Stimulated activated CD8-positive, alpha-beta memory T cell treated with anti-CD3 and anti-CD28 coated beads, Interleukin-12 subunit alpha, Interleukin-12 subunit beta, amount 100 ng/mL, for 1 hour (primary cell): ENCODE measurements around the gene OR51D1.

Experiments used
- DNase-seq: peaks from one replicate; pipeline ENCODE4 v3.0.0-alpha.2; 2020; ENCODE audit warnings: low read depth

OR51D1 gene

DNA sequence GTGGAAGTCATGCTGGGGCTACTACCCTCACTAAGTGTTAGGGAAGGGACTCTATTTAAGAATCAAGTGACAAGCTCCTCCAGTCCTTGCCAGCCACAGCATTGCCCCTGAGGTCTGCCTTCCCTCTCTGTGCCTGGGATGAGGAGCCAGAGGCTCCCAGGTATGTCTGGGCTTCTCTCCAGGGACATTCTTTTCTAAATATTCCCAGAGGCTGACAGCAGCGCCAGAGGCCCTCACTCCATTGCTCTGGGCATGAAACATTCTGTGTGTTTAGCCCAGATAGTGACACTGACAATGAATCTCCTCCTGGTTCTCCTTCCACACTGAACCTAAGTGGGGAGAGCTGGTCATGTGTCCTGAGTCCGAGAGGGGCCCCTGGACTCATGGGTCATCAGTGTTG lies 8.7 kb downstream of the OR51D1 start:
- no peak for DNase-seq

DNA sequence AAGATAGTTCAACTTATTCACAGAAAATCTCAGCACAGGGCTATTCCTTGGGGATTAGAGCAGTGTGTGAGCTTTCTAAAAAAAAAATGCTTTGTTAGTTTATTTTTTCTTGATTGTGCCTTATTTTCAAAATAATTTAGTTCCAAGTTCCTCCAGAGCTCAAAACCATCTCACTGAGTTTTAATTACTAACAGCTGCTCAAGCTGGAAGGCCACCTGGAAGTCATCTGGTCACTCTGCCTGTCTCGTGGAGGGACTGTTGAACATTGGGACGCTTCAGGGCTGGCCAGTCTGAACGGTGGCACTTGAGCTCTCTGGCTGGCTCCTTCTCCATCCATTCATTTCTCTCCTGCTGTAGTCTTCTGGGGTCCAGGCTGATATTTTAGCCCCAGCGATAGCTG lies 10.5 kb downstream of the OR51D1 start:
- no peak for DNase-seq

GRCh38 chr11:4654635-4655369 lies 17.5 kb downstream of the OR51D1 start:
- DNase-seq = no peak

DNA sequence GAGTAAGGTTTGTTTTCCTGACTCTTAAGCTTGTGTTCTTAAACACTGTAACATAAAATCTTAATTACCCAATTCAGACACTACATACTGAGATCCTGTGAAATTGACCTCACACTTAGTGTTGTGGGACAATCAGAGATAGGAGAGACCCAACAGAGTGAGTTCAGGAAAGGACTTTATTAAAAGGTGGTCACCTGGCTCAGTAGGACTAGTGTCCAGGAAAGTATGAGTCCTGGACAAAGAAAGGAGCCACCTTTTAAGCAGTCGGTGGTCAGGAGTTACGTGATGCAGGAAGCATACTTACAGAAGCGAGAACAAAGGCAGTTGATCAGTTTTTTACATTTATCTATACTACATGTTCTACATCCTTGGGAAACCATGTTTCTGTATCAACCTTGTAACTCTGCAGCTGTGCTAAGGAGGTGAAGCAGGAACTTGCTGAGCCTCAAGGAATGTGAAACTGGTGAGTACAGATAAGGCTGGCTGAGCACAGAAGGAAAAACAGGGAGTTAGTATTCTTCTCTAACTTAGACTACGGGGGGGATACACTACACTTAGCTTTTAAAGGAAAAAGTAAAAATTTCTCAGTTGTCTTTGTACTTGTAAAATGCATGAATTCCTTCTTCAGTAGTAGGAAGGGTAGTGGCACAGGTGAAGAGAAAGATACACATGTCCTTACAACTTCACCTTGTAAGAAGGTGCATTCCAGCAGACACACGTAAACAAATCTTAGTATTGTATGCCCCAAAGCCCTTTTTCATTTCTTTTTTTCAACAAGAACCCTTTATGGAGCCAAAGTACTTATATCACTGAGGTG lies 21.6 kb downstream of the OR51D1 start:
- no peak for DNase-seq

DNA sequence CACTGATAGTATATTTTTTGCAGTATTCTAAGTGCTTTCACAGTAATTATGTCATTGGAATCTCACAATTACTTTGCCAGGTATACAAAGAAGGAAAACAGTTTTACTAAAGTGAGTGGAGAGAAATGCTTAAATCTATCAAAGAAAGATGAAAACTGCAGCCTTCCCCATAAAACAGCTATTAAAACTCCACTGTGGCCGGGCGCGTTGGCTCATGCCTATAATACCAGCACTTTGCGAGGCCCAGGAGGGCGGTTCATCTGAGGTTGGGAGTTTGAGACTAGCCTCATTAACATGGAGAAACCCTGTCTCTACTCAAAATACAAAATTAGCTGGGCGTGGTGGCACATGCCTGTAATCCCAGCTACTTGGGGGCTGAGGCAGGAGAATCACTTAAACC lies 25.6 kb downstream of the OR51D1 start:
- DNase-seq = no peak

- DNase-seq = no peak
These were observed 26.9 kb downstream of the OR51D1 start for GRCh38 chr11:4664183-4664582.

DNA sequence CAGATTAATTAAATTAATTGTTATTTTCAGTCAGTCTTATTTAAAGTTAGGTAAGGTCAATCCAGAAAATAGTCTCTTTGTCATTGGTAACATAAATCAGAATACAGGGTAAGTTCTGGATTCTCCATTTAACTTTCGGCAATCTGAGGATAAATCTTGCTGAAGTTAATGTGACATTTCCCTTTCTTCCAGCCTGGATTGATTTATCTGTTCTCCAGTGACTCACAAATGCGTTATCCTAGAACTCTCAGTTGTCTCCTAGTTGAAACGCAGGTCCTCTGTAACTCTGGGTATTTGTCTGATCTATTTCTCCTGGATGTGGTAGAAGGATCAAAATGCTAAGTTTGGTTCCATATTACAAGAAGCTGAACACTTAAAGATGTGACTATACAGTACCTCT lies 27.5 kb downstream of the OR51D1 start:
- DNase-seq = no peak

DNA sequence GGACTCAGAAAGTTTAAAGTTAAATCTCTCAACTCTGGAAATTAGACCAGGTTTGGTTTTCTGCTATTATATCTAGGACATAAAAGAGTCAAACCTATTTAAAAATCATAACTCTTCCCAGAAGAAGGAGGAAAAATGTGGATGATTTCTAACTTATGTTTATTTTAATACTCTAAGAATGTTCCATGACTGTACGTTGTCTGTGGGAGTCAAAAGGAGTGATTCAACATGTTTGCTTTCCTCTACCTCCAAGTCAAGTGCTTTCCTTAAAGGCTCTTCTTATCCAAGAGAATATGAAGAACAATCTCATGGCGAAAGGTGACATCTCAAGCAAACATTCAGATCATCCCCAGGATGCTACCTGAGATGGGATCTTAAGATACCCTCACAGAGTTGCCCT lies 28.1 kb downstream of the OR51D1 start:
- no peak for DNase-seq

GRCh38 chr11:4671741-4672140 lies 34.5 kb downstream of the OR51D1 start:
- DNase-seq = no peak

DNA sequence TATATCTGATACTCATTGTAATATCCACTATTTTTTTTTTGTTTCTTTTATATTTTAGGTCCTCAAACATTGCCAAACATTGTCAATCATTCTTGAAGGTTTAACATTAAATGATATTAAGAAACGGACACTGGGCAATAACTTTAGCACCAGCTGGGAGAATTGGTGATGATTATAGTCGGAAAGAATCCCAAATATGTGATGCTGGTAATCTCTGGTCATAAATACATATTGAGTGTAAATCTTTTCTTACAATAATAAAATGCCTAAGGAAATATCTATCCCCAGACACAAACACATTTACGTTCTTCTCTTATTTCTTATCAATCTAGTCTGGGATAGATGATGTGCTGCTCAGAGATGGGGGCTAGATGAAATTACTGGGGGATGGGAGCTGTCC lies 35.2 kb downstream of the OR51D1 start:
- DNase-seq = no peak

DNA sequence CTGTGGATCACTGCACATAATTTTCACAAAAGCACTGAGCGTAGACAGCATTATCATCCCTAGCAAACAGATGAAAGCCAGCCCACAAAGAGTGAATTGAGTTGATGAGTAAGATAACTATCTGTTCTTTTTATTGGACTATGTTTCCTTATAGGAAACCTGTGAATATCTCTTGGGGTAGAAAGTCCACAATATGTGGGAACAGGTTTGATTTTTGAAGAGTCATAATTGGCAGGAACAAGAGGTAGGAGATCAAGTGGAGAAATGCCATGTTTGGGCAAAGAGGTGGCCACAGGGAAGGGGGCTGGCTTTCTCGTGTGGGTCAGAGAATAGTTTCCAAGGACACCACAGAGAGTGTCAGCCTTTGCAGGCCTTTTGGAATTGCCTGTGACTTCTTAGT lies 36.5 kb downstream of the OR51D1 start:
- DNase-seq = no peak

DNA sequence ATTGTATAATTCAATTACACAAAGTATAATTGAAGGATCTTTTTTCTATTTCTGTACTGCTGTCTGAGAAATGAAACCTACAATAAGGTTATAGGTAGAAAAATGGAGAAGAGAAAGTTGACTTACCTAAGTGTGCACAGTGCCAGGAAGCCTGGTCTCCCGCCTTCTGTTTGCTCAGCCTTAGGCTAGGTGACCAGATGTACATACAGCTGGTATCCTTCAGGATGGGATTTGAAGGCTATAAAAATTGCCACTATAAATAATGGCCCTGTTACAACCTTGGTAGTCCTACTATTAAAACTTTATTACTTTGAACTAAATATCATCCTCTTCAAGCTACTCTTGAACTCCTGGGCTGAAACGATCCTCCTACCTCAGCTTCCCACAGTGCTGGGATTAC lies 40.7 kb downstream of the OR51D1 start:
- DNase-seq = no peak

- DNase-seq = no peak
These were observed 43.1 kb downstream of the OR51D1 start for GRCh38 chr11:4680341-4680740.

GRCh38 chr11:4682623-4683419 lies 45.5 kb downstream of the OR51D1 start:
- DNase-seq = no peak

- no peak for DNase-seq
These were observed 47.5 kb downstream of the OR51D1 start for GRCh38 chr11:4684631-4685285.
